HUDEP-2 (cell line): ENCODE results near the gene STMN3.
"Not testable (repeated sequence)": the region's sequence is repeated elsewhere in the genome, so short reads cannot be mapped to it uniquely, and the experiment has no call there.

Source experiments
- DNase-seq, 76 experiments: peaks; one replicate each; lab custom pipeline; 2025; ENCODE audit not compliant: unreplicated experiment in 76 of 76; lab: John Stamatoyannopoulos, UW

The STMN3 gene

DNA sequence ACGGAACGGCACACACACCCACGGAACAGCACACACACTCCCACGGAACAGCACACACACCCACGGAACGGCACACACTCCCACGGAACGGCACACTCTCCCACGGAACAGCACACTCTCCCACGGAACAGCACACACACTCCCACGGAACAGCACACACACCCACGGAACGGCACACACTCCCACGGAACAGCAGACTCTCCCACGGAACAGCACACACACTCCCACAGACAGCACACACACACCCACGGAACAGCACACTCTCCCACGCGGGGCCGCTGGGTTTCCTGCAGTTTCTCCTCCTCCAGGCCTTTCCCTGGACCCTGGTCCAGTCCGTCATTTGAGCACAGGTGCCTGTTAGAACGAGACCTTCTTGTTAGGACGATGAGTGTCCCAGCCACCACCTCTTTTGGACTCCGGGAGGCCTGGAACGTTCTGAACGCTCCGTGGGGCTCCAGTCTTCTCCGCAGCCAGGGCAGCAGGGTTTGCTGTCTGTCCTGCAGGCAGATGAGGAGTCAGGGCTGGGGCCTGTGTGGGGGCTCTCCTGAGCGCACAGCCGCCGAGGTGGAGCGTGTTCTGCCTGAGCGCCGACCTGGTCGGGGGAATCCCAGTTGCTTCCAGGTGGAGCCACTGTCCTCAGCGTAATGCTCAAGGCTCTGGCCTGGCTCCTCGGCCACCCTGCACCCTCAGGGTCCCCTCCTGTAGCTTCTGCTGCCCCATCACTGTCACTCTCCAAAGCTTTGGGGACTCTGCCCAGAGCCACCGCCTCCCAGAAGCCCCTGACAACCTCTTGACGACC is 25.6 kb upstream of the STMN3 start:
- DNase-seq: no peak

- no peak for DNase-seq
Observed at GRCh38 chr20:63678071-63678470, 24.8 kb upstream of the STMN3 start.

DNA sequence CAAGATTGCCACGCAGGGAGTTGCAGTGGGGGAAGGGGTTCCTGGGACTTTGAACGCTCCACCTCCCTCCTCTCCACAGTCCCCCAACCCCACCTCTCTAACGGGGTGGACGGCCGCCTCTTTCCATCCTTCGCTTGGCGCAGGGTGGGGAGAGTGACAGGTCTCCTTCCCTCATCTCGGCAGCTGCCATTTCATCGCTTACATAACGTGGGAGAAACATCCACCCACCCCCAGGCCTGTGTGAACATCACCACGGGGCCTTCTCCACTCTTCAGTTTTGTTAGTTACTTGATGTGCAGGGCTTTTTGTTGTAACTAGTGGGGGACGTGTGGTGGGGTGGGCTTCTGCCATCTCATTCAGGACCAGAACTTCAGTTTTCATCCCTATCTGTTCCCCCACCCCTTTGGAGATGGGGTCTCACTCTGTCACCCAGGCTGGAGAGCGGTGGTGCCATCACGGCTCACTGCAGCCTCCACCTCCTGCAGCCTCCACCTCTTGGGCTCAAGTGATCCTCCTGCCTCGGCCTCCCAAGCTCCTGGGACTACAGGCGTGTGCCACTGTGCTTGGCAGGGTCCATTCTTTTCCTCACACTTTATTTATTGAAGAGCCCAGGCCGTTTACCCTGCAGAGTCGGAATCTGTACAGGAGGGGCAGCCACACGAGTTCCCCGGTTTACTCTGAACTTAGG is 22.6 kb upstream of the STMN3 start:
- no peak for DNase-seq

GRCh38 chr20:63673951-63674350 is 20.7 kb upstream of the STMN3 start:
- no peak for DNase-seq

DNA sequence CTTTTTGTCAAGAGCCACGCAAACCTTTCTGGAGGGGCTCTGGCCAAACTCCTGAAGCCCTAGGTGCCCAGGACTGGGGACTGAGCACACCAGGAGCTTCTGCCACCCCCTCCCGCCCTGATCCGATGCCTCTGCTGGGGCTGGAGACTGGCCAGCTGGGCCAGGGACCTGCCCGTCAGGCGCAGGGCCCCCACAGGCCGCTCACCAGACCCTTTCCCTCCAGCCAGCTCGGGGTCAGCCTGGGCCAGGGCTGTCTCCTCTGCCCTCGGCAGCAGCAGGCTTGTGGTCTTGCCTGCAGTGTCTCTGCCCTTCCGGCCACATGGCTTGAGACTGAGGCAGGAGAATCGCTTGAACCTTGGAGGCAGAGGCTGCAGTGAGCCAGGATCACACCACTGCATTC is 19.4 kb upstream of the STMN3 start:
- no peak for DNase-seq

GRCh38 chr20:63671695-63672094 is 18.5 kb upstream of the STMN3 start:
- DNase-seq: not testable (repeated sequence)

DNA sequence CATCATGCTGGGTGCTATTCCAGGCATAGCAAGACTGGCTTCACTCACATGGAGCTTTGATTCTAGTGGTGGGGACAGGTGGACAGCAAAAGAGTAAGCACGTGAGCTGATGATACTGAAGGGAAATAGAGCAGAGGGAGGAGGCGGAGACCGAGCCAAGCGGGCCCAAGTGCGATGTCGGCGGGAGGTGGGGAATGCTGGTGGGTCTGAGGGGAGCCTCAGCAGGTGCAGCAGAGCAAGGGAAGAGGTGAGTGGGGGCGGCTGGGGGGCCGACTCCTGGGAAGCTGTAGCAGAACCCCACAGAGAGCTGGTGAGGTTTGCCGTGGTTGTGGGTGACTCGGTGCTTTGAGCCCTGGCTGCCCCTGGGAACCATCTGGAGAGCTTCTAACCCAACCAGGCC is 15.1 kb upstream of the STMN3 start:
- no peak for DNase-seq

DNA sequence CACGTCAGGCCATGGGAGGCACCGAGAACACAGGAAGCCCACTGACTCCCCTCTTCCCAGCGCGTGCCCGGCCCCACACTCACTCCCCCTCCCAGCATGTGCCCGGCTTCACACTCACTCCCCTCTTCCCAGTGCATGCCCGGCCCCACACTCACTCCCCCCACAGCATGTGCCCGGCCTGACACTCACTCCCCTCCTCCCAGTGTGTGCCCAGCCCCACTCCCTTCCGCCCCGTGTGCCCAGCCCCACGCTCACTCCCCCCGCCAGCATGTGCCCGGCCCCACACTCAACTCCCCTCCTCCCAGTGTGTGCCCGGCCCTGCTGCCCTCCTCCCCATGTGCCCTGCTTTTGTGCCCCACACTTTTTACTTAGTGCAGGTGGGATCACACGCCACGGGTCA is 14.6 kb upstream of the STMN3 start:
- DNase-seq: no peak

DNA sequence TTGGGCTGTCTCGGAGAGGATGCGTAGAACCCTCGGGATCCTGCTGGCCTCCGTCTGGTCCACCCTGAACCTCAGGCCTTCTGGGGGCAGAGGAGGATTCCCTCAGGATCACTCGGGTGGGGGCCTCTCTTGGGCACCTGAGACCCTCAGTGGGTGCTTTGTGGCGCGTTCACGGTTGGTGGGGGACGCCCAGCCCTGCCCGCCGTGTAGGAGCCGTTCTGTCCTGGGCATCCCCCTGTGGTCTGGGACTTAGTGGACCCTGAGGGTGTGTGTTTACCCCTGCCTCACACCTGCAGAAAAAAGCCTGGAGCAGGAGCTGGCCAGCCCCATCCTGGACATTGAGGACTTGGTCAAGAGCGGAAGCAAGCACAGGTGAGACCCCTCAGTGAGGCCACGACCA is 12.5 kb upstream of the STMN3 start:
- DNase-seq: no peak

DNA sequence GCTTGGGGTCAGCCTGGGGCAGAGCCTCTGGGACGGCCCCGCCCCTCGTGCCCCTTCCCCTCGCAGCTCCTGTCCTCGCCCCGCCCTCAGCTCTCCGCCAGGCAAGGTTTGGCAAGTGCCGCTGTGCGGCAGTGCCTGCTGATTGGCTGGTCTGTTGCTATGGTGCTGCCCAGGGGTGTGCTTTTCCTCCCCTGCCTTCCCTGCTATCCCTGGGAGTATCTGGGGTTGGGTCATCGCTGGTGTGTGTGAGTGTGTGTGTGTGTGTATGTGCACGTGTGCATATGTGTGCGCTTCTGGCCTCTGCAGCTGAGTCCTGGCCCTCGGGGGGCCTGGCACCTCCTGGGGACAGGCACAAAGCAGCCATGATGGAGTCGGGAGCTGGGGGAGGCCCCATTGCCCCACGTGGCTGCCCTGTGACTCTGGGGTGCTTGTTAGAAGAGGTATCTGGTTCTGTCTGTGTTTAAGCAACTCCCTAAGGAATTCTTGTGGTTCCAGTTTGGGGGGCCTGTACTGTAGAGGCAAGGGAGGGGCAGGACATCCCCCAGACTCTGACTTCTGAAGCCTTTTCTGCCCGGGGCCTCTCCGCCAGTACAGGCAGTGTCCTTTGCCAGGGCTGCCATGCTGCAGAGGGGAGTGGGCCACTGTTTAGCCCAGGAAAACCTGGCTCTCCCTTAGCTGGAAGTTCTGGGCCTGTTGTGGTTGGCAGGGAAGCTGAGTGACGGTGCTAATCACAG is 11.8 kb upstream of the STMN3 start:
- DNase-seq: no peak

GRCh38 chr20:63664143-63664851 is 11.1 kb upstream of the STMN3 start:
- no peak for DNase-seq

GRCh38 chr20:63663332-63664066 is 10.3 kb upstream of the STMN3 start:
- no peak for DNase-seq

DNA sequence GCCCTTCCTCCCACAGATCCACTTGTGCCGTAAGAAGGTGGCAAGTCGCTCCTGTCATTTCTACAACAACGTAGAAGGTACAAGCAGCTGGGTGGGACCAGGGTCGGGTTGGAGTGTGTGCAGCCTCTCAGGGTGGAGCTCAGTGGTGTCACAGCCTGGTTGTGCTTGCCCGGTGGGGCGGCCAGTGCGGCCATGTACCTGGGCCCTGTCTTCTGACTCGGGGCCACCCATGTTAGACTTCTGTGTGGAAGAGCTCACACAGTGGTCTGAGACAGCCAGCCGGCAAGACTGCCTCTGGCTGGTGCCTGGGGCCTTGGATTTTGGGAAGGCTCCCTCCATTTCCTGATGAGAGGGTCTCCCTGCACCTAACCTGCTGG is 9.6 kb upstream of the STMN3 start:
- DNase-seq: no peak

DNA sequence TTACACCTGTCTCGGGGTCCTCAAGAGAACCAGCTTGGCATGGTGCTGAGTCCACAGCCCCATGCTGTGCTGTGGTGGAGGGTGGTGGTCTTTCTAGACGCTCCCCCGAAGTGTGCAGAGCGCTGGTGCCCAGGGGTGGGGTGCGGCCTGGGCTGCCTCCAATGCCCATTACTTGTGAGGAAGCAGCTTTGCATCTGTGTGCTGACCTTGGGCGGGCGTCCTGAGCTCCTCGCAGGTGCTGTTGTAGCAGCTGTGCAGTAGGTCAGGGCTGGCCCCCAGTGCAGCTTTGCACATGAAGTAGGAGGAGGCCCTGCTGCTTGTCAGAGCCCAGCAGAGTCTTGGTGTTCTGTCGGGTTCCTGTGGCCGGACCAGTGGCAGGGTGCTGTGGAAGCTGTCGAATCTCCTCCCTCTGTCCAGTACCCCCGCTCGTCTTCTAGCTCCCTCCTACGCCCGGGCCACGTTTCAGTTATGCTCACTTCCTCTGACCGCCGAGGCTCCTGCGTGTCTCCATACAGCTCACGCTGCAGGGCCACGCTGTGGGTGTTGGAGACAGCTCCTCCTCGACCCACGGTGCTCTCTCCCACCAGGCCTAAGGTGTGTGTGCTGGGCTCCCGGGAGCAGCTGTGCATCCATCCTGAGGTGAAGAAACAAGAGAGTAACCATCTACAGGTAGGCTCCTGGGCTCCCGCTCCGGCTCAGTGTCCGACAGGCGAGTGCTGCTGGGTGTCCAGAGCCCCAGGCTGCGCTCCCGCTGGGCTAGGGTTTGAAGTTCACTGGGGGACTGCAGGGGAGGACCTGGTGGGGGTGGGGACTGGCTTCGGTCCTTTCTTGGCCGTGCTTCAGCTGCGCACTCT is 9.0 kb upstream of the STMN3 start:
- DNase-seq: no peak

DNA sequence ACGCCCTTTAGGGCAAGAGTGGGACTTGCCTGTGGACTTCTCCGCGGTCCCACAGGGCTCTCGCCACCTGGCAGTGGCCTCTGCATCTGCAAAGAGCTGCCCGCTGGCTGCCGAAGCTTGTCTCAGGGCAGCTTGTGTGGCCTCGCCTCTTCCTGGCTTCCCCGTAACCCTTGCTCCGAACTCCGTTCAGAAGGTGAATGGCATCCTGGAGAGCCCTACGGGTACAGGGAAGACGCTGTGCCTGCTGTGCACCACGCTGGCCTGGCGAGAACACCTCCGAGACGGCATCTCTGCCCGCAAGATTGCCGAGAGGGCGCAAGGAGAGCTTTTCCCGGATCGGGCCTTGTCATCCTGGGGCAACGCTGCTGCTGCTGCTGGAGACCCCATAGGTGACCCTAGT is 7.9 kb upstream of the STMN3 start:
- no peak for DNase-seq

- no peak for DNase-seq
Observed at GRCh38 chr20:63660622-63661021, 7.4 kb upstream of the STMN3 start.

DNA sequence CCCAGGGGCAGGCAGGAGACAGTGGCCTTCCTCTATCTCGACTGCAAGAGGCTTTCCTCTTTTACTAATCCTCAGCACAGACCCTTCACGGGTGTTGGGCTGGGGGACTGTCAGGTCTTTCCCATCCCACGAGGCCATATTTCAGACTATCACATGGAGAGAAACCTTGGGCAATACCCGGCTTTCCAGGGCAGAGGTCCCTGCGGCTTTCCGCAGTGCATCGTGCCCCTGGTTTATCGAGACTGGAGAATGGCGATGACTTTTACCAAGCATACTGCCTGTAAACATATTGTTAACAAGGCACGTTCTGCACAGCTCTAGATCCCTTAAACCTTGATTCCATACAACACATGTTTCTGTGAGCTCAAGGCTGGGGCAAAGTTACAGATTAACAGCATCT is 7.0 kb upstream of the STMN3 start:
- DNase-seq: not testable (repeated sequence)

GRCh38 chr20:63659370-63659769 is 6.1 kb upstream of the STMN3 start:
- DNase-seq: no peak

- peak in 7 of 76 experiments; percentile 15 to 45 (median 24) for DNase-seq
Observed at GRCh38 chr20:63658749-63659187, 5.5 kb upstream of the STMN3 start.
